22Rv1 (cell line): Measurements from ENCODE around the gene UMODL1.
"Not testable (repeated sequence)": the region's sequence is repeated elsewhere in the genome, so short reads cannot be mapped to it uniquely, and the experiment has no call there.

ENCODE experiments used
- H3K27ac ChIP-seq: fragments of 450-650 bp; 2 replicates; pipeline ENCODE4 v1.5.1; 2017
- ZFX ChIP-seq: fragments of 450-650 bp; IDR thresholded peaks from 2 replicates; pipeline ENCODE4 v1.6.1; 2017; ENCODE audit warnings: antibody characterized with exemption, borderline replicate concordance
- TF ChIP-seq, protein P1 (sequence below): fragments of 450-650 bp; IDR thresholded peaks from 2 replicates; pipeline ENCODE4 v1.5.1; 2017; ENCODE audit warnings: mild to moderate bottlenecking

UMODL1 gene

DNA sequence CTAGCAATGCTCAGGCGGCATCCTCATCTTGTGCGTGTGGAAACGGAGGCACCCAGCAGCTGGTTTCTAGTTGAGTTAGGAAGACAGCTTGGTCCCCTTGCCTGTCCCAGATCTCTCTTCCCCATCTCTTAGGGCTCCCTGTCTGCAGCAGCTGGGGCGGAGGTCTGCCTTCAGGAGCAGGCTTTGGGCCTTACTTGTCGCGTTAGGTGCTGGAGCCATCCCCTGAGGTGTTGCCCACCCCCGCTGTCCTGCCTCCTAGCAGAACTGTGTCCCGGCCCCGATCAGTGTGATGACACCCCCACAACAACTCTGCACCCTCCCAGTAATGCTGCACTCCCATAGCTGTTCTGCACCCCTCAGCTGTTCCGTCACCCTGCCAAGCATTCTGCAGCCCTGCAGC is 40.7 kb downstream of the UMODL1 start:
- no peak for TF ChIP-seq ZFX
- TF ChIP-seq, protein P1, sequence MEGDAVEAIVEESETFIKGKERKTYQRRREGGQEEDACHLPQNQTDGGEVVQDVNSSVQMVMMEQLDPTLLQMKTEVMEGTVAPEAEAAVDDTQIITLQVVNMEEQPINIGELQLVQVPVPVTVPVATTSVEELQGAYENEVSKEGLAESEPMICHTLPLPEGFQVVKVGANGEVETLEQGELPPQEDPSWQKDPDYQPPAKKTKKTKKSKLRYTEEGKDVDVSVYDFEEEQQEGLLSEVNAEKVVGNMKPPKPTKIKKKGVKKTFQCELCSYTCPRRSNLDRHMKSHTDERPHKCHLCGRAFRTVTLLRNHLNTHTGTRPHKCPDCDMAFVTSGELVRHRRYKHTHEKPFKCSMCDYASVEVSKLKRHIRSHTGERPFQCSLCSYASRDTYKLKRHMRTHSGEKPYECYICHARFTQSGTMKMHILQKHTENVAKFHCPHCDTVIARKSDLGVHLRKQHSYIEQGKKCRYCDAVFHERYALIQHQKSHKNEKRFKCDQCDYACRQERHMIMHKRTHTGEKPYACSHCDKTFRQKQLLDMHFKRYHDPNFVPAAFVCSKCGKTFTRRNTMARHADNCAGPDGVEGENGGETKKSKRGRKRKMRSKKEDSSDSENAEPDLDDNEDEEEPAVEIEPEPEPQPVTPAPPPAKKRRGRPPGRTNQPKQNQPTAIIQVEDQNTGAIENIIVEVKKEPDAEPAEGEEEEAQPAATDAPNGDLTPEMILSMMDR = no peak
- H3K27ac ChIP-seq = no peak overlapping the region

DNA sequence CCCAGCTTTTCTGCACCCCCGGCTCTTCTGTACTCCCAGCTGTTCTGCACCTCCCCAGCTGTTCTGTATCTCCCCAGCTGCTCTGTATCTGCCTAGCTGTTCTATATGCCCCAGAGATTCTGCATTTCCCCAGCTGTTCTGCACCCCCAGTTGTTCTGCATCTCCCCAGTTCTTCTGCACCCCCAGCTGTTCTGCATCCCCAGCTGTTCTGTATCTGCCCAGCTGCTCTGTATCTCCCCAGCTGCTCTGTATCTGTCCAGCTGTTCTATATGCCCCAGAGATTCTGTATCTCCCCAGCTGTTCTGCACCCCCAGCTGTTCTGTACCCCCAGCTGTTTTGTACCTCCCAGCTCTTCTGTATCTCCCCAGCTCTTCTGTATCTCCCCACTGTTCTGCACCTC is 41.1 kb downstream of the UMODL1 start:
- H3K27ac ChIP-seq = no peak overlapping the region
- TF ChIP-seq, protein P1 = no peak
- no peak for TF ChIP-seq ZFX

DNA sequence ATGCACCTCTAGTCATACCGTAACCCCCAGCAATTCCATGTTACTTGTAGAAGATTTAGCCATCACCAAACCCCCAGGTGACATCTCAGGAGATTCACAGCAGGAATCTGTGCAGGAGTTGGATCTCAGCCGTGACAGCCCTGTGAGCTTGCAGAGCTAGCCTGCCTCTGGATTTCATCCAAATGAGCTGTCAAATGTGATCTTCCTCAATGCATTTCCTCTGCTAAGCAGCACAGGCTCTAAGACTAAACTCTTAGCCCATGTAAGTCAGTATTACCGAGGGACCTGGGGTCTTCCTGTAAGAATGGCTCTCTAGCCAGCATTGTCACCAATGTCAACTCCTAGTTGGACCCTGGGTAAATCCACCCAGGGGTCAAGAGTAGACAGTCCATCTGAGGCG is 41.7 kb downstream of the UMODL1 start:
- TF ChIP-seq ZFX = no peak
- TF ChIP-seq, protein P1 = no peak
- no peak overlapping the region for H3K27ac ChIP-seq

DNA sequence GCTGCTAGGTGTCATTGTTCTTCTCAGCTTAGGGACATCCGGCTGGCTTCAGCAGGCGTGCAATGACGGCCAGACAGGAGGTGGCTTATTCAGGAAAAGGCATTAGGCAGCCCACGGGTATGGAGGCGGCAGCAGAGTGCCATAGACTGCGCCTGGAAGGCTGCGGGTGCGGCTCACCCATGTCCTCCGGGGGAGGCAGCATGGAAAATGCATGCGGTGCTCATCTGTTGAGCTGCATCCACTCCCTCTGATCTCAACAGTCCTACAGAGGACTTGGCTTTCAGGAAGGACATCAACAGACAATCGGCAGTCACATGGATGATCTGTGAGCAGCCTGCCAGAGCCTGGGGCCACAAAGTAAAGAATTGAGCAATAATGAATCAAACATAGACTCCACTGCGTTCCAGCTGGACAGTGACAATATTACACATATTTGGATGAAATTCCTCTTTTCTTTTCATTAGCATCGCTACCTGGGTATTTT is 42.9 kb downstream of the UMODL1 start:
- H3K27ac ChIP-seq = no peak overlapping the region
- no peak for TF ChIP-seq ZFX
- TF ChIP-seq, protein P1 = no peak

DNA sequence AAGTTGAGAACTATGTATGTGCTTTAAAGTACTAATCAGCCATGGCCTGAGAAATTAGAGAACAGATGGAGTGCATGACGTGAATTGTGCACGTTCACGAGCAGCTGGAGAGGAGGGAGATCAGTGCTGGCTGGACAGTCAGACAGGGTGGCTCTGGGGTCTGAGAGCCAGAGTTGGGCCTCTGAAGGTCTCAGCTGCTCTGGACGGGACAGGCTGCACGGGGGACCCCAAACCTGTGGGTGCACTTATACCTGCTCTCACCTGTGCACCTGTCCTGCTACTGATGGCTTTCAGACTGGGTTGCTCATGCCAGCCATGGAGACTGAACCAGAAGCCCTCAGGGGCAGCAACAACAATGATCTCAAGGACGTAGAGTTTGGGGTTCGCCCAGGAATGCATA is 43.5 kb downstream of the UMODL1 start:
- no peak overlapping the region for H3K27ac ChIP-seq
- TF ChIP-seq, protein P1 = no peak
- TF ChIP-seq ZFX = no peak

DNA sequence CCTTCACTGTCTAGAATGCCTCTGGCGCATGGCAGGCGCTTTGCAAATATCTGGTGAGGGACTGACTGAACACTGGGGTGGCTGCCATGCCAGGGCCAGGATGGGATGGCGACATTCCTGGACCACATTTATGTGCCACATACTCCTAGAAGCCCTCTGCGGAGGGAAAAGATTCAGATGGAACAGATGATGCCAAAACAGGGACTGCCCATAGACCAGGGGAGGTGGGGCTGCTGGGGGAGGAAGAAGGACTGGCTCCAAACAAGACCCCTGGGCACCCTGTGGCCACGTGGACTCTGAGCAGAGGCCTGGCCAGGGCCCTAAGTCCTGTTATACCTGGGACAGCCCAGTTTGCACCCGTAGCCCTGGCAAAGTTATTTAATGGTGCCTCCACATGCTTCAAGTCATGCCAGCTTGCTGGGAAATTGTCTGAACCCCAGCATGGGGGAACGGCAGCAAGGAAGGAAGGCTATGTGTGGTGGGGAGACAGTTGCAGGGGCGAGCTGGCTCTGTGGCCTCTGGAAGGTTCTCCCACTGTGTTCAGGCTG is 44.1 kb downstream of the UMODL1 start:
- no peak overlapping the region for H3K27ac ChIP-seq
- TF ChIP-seq ZFX = no peak
- TF ChIP-seq, protein P1 = no peak

DNA sequence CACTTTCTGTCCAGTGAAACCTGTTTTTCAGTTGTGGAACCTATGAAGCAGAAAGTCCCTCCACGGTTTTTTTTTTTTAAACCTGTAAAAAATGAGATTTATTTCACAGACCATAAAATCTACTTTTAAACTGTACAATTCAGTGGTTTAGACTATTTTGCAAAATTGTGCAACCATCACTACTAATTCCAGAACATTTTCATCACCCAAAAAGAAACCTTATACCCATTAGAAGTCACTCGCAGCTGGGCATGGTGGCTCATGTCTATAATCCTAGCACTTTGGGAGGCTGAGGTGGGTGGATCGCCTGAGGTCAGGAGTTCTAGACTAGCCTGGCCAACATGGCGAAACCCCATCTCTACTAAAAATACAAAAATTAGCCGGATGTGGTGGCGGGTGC is 45.4 kb downstream of the UMODL1 start:
- not testable (repeated sequence) for H3K27ac ChIP-seq
